ENCODE data around the gene BCOR. TPM values are rescaled to one million over a fixed set of nuclear protein-coding genes. Genes with fewer than 3 reads are reported as not detected.

Gene BCOR
- total RNA-seq, 1 experiment from 2014 or later: 0.68 TPM

- no peaks in the 10 kb centered on the region for H3K4me1 ChIP-seq (replicated peaks; ENCODE audit: insufficient read depth)
- H3K79me2 ChIP-seq (ENCODE audit: low read depth): no peaks in the 10 kb centered on the region
- DNase-seq: no peak
- no peak overlapping the region for H3K27ac ChIP-seq
- no peaks in the 10 kb centered on the region for H3K9me3 ChIP-seq (ENCODE audit: insufficient read depth, low read depth)
- BruUV-seq (replicated peaks): no TSS peak
- no peaks in the 10 kb centered on the region for H3F3A ChIP-seq (ENCODE audit: insufficient read depth, low read depth)
- H3K27me3 ChIP-seq (ENCODE audit: insufficient read depth, low read depth): no peaks in the 10 kb centered on the region
- H4K20me1 ChIP-seq (ENCODE audit: insufficient read depth): no peaks in the 10 kb centered on the region
- TF ChIP-seq EZH2 (IDR thresholded peaks at IDR 0.05; ENCODE audit: low read depth) (no peak), CTCF (conservative IDR thresholded peaks at IDR 0.05) (no peak)
- H3K9me2 ChIP-seq (ENCODE audit: insufficient read depth): no peaks in the 10 kb centered on the region
- H2AFZ ChIP-seq: no peak overlapping the region
- H3K4me3 ChIP-seq: no peak overlapping the region
- POLR2A ChIA-PET (ENCODE audit: unreplicated experiment): no interaction called here
- no peaks in the 10 kb centered on the region for H3K36me3 ChIP-seq (ENCODE audit: low read depth)
- no peak overlapping the region for H3K4me2 ChIP-seq
- CTCF ChIA-PET: no interaction called here
- intact Hi-C loops (cut with micrococcal nuclease; ENCODE audit: unreplicated experiment): no loop called here
These were observed 35.8 kb downstream of the BCOR start for GRCh38 chrX:40061871-40062524.

- H2AFZ ChIP-seq: no peak overlapping the region
- H3K9me3 ChIP-seq (ENCODE audit: insufficient read depth, low read depth): no peaks in the 10 kb centered on the region
- CTCF ChIA-PET: no interaction called here
- H3K36me3 ChIP-seq (ENCODE audit: low read depth): no peaks in the 10 kb centered on the region
- H3K4me3 ChIP-seq: no peak overlapping the region
- no TSS peak for BruUV-seq (replicated peaks)
- no peak for DNase-seq
- H3K79me2 ChIP-seq (ENCODE audit: low read depth): no peaks in the 10 kb centered on the region
- H3K27ac ChIP-seq: no peak overlapping the region
- no peaks in the 10 kb centered on the region for H3F3A ChIP-seq (ENCODE audit: insufficient read depth, low read depth)
- no peaks in the 10 kb centered on the region for H3K9me2 ChIP-seq (ENCODE audit: insufficient read depth)
- no peak for TF ChIP-seq EZH2 (IDR thresholded peaks at IDR 0.05; ENCODE audit: low read depth)
- TF ChIP-seq CTCF (conservative IDR thresholded peaks at IDR 0.05): no peak
- H4K20me1 ChIP-seq (ENCODE audit: insufficient read depth): no peaks in the 10 kb centered on the region
- H3K4me2 ChIP-seq: no peak overlapping the region
- intact Hi-C loops (cut with micrococcal nuclease; ENCODE audit: unreplicated experiment): no loop called here
- H3K4me1 ChIP-seq (replicated peaks; ENCODE audit: insufficient read depth): no peaks in the 10 kb centered on the region
- POLR2A ChIA-PET (ENCODE audit: unreplicated experiment): no interaction called here
- H3K27me3 ChIP-seq (ENCODE audit: insufficient read depth, low read depth): no peaks in the 10 kb centered on the region
These were observed 36.8 kb downstream of the BCOR start for GRCh38 chrX:40061005-40061404.

GRCh38 chrX:40060356-40060845, 37.4 kb downstream of the BCOR start:
- ChIA-PET POLR2A (ENCODE audit: unreplicated experiment) (no interaction called here), CTCF (no interaction called here)
- no peak for DNase-seq
- no peaks in the 10 kb centered on the region for H4K20me1 ChIP-seq (ENCODE audit: insufficient read depth)
- H3K27ac ChIP-seq: no peak overlapping the region
- H3K9me3 ChIP-seq (ENCODE audit: insufficient read depth, low read depth): no peaks in the 10 kb centered on the region
- H2AFZ ChIP-seq: no peak overlapping the region
- no peaks in the 10 kb centered on the region for H3K9me2 ChIP-seq (ENCODE audit: insufficient read depth)
- no peaks in the 10 kb centered on the region for H3K27me3 ChIP-seq (ENCODE audit: insufficient read depth, low read depth)
- TF ChIP-seq CTCF (conservative IDR thresholded peaks at IDR 0.05) (no peak), EZH2 (IDR thresholded peaks at IDR 0.05; ENCODE audit: low read depth) (no peak)
- H3F3A ChIP-seq (ENCODE audit: insufficient read depth, low read depth): no peaks in the 10 kb centered on the region
- H3K79me2 ChIP-seq (ENCODE audit: low read depth): no peaks in the 10 kb centered on the region
- no peak overlapping the region for H3K4me3 ChIP-seq
- H3K4me1 ChIP-seq (replicated peaks; ENCODE audit: insufficient read depth): no peaks in the 10 kb centered on the region
- no TSS peak for BruUV-seq (replicated peaks)
- intact Hi-C loops (cut with micrococcal nuclease; ENCODE audit: unreplicated experiment): no loop called here
- no peak overlapping the region for H3K4me2 ChIP-seq
- no peaks in the 10 kb centered on the region for H3K36me3 ChIP-seq (ENCODE audit: low read depth)

Data from PC-9 (cell line).